Activated T-cell treated with anti-CD3 and anti-CD28 coated beads, Interleukin-2, amount 50 U/mL, for 72 hours (primary cell): Measurements from ENCODE around the gene KIF5B. TPM values are rescaled to one million over a fixed set of nuclear protein-coding genes. Genes with fewer than 3 reads are reported as not detected.
"Not testable (repeated sequence)": the region's sequence is repeated elsewhere in the genome, so short reads cannot be mapped to it uniquely, and the experiment has no call there.

Experiments
- ATAC-seq, 2 donors: fragments of 150-1000 bp; cut with Tn5 transposase; replicated peaks in 1 of 2; 2 replicates each; pipeline ENCODE4 v1.10.0; 2021; ENCODE audit warnings: moderate library complexity in 2 of 2, mild to moderate bottlenecking in 1 of 2
- DNase-seq, 2 donors: peaks; one replicate each; pipeline ENCODE4 v3.0.0; 2021 to 2022; ENCODE audit warnings: mixed read lengths in 1 of 2
- H3K27ac Mint-ChIP-seq: one replicate; pipeline ENCODE4 v1.8.0; 2022; ENCODE audit warnings: mild to moderate bottlenecking, moderate library complexity, mixed read lengths
- H3K27me3 Mint-ChIP-seq: one replicate; pipeline ENCODE4 v1.8.0; 2022; ENCODE audit warnings: low read depth, mixed read lengths
- H3K36me3 Mint-ChIP-seq, 2 donors: one replicate each; pipeline ENCODE4 v1.8.0; 2022; ENCODE audit warnings: mixed read lengths in 2 of 2, mild to moderate bottlenecking in 1 of 2; ENCODE audit not compliant: insufficient read depth in 2 of 2
- H3K4me1 Mint-ChIP-seq: one replicate; pipeline ENCODE4 v1.8.0; 2022; ENCODE audit warnings: low read depth, mixed read lengths
- H3K4me3 Mint-ChIP-seq, 2 donors: one replicate each; pipeline ENCODE4 v1.8.0; 2022; ENCODE audit warnings: mild to moderate bottlenecking in 2 of 2, mixed read lengths in 2 of 2, moderate library complexity in 2 of 2
- H3K9me3 Mint-ChIP-seq, 2 donors: one replicate each; pipeline ENCODE4 v1.8.0; 2022; ENCODE audit warnings: mixed read lengths in 2 of 2
- total RNA-seq, 2 donors: library from RNA; stranded (reverse); gene quantifications; one replicate each; pipeline ENCODE4 v1.2.3, GENCODE V29; 2022

KIF5B gene
- total RNA-seq, 2 donors from 2014 or later = 68.7 to 74.4 TPM

GRCh38 chr10:32051926-32052325, 4.3 kb downstream of the KIF5B start:
- DNase-seq (no peak), ATAC-seq (no peak)
- H3K27me3 Mint-ChIP-seq = no peaks in the 10 kb centered on the region
- peak overlapping the region; percentile 46 for H3K27ac Mint-ChIP-seq
- H3K4me1 Mint-ChIP-seq = peaks cover 76% of the 10 kb centered on the region
- peaks cover 10 to 33% of the 10 kb centered on the region in 2 donors for H3K36me3 Mint-ChIP-seq
- H3K4me3 Mint-ChIP-seq = peak overlapping the region in 1 of 2 donors; percentile 77
- peaks cover 0 to 3% of the 10 kb centered on the region in 2 donors for H3K9me3 Mint-ChIP-seq

GRCh38 chr10:32050177-32050576, 6.0 kb downstream of the KIF5B start:
- DNase-seq (no peak), ATAC-seq (no peak)
- Mint-ChIP-seq H3K4me3 (peak overlapping the region; percentile 16 to 70), H3K27me3 (no peaks in the 10 kb centered on the region), H3K36me3 (peaks cover 11 to 41% of the 10 kb centered on the region in 2 donors), H3K27ac (peak overlapping the region; percentile 77), H3K4me1 (peaks cover 84% of the 10 kb centered on the region), H3K9me3 (peaks cover 0 to 3% of the 10 kb centered on the region in 2 donors)

GRCh38 chr10:32049113-32049512, 7.1 kb downstream of the KIF5B start:
- H3K27ac Mint-ChIP-seq = peak overlapping the region; percentile 63
- ATAC-seq = no peak
- H3K27me3 Mint-ChIP-seq = no peaks in the 10 kb centered on the region
- H3K9me3 Mint-ChIP-seq = peaks cover 0 to 3% of the 10 kb centered on the region in 2 donors
- H3K4me1 Mint-ChIP-seq = peaks cover 85% of the 10 kb centered on the region
- peaks cover 13 to 45% of the 10 kb centered on the region in 2 donors for H3K36me3 Mint-ChIP-seq
- peak overlapping the region; percentile 7 to 70 for H3K4me3 Mint-ChIP-seq
- DNase-seq = no peak

- H3K4me1 Mint-ChIP-seq = peaks cover 85% of the 10 kb centered on the region
- H3K9me3 Mint-ChIP-seq = peaks cover 0 to 3% of the 10 kb centered on the region in 2 donors
- no peak for ATAC-seq
- DNase-seq = no peak
- no peak overlapping the region for H3K4me3 Mint-ChIP-seq
- H3K27me3 Mint-ChIP-seq = no peaks in the 10 kb centered on the region
- H3K27ac Mint-ChIP-seq = no peak overlapping the region
- peaks cover 17 to 48% of the 10 kb centered on the region in 2 donors for H3K36me3 Mint-ChIP-seq
Measured at GRCh38 chr10:32048282-32048681, 7.9 kb downstream of the KIF5B start.

- H3K36me3 Mint-ChIP-seq = peaks cover 17 to 50% of the 10 kb centered on the region in 2 donors
- H3K4me3 Mint-ChIP-seq = no peak overlapping the region
- no peaks in the 10 kb centered on the region for H3K27me3 Mint-ChIP-seq
- H3K9me3 Mint-ChIP-seq = peaks cover 0 to 3% of the 10 kb centered on the region in 2 donors
- H3K4me1 Mint-ChIP-seq = peaks cover 85% of the 10 kb centered on the region
- ATAC-seq (no peak), DNase-seq (no peak)
- no peak overlapping the region for H3K27ac Mint-ChIP-seq
Measured at GRCh38 chr10:32047881-32048280, 8.3 kb downstream of the KIF5B start.

GRCh38 chr10:32046151-32046550, 10.1 kb downstream of the KIF5B start:
- Mint-ChIP-seq H3K36me3 (peaks cover 19 to 52% of the 10 kb centered on the region in 2 donors), H3K27ac (peak overlapping the region; percentile 26), H3K9me3 (peaks cover 0 to 3% of the 10 kb centered on the region in 2 donors), H3K4me1 (peaks cover 82% of the 10 kb centered on the region), H3K27me3 (no peaks in the 10 kb centered on the region), H3K4me3 (no peak overlapping the region)
- no peak for ATAC-seq
- no peak for DNase-seq

- H3K27me3 Mint-ChIP-seq, DNase-seq, H3K9me3 Mint-ChIP-seq: not testable (repeated sequence)
- peak overlapping the region in 1 of 2 donors; percentile 34 for H3K4me3 Mint-ChIP-seq
- peak overlapping the region; percentile 48 for H3K27ac Mint-ChIP-seq
- peak in 1 of 2 donors; percentile 48 for ATAC-seq
- H3K36me3 Mint-ChIP-seq = peaks cover 19 to 48% of the 10 kb centered on the region in 2 donors
- H3K4me1 Mint-ChIP-seq = peaks cover 63% of the 10 kb centered on the region
Measured at GRCh38 chr10:32042730-32043129, 13.5 kb downstream of the KIF5B start.

- H3K36me3 Mint-ChIP-seq = peaks cover 9 to 47% of the 10 kb centered on the region in 2 donors
- ATAC-seq (no peak), DNase-seq (no peak)
- peak overlapping the region; percentile 38 for H3K27ac Mint-ChIP-seq
- no peaks in the 10 kb centered on the region for H3K27me3 Mint-ChIP-seq
- no peak overlapping the region for H3K4me3 Mint-ChIP-seq
- H3K4me1 Mint-ChIP-seq = peaks cover 51% of the 10 kb centered on the region
- no peaks in the 10 kb centered on the region for H3K9me3 Mint-ChIP-seq
Measured at GRCh38 chr10:32041290-32042028, 14.8 kb downstream of the KIF5B start.

GRCh38 chr10:32039734-32040133, 16.5 kb downstream of the KIF5B start:
- no peaks in the 10 kb centered on the region for H3K27me3 Mint-ChIP-seq
- peak overlapping the region; percentile 85 for H3K27ac Mint-ChIP-seq
- H3K36me3 Mint-ChIP-seq = peaks cover 10 to 43% of the 10 kb centered on the region in 2 donors
- no peak overlapping the region for H3K4me3 Mint-ChIP-seq
- no peak for ATAC-seq
- no peak for DNase-seq
- no peaks in the 10 kb centered on the region for H3K9me3 Mint-ChIP-seq
- peaks cover 38% of the 10 kb centered on the region for H3K4me1 Mint-ChIP-seq

GRCh38 chr10:32038777-32039176, 17.4 kb downstream of the KIF5B start:
- Mint-ChIP-seq H3K4me1 (peaks cover 30% of the 10 kb centered on the region), H3K36me3 (peaks cover 10 to 43% of the 10 kb centered on the region in 2 donors), H3K27ac (no peak overlapping the region), H3K4me3 (no peak overlapping the region), H3K27me3 (no peaks in the 10 kb centered on the region), H3K9me3 (no peaks in the 10 kb centered on the region)
- DNase-seq (no peak), ATAC-seq (no peak)

- peaks cover 12 to 50% of the 10 kb centered on the region in 2 donors for H3K36me3 Mint-ChIP-seq
- ATAC-seq = no peak
Measured at GRCh38 chr10:32036922-32037321, 19.3 kb downstream of the KIF5B start.

GRCh38 chr10:32035038-32035437, 21.2 kb downstream of the KIF5B start:
- no peaks in the 10 kb centered on the region for H3K9me3 Mint-ChIP-seq
- H3K4me3 Mint-ChIP-seq = no peak overlapping the region
- ATAC-seq (no peak), DNase-seq (no peak)
- peaks cover 5% of the 10 kb centered on the region for H3K4me1 Mint-ChIP-seq
- peaks cover 15 to 57% of the 10 kb centered on the region in 2 donors for H3K36me3 Mint-ChIP-seq
- no peak overlapping the region for H3K27ac Mint-ChIP-seq
- H3K27me3 Mint-ChIP-seq = no peaks in the 10 kb centered on the region

More at GRCh38 chr10:32036922-32037321, 19.3 kb downstream of the KIF5B start:
- Mint-ChIP-seq H3K27ac (peak overlapping the region; percentile 45), H3K4me3 (no peak overlapping the region), H3K4me1 (peaks cover 12% of the 10 kb centered on the region), H3K27me3 (no peaks in the 10 kb centered on the region), H3K9me3 (no peaks in the 10 kb centered on the region)
- DNase-seq = no peak

- peaks cover 18 to 65% of the 10 kb centered on the region in 2 donors for H3K36me3 Mint-ChIP-seq
- no peak overlapping the region for H3K27ac Mint-ChIP-seq
- DNase-seq = no peak
- no peaks in the 10 kb centered on the region for H3K27me3 Mint-ChIP-seq
- H3K9me3 Mint-ChIP-seq = no peaks in the 10 kb centered on the region
- no peak for ATAC-seq
- H3K4me3 Mint-ChIP-seq = no peak overlapping the region
- peaks cover 5% of the 10 kb centered on the region for H3K4me1 Mint-ChIP-seq
Measured at GRCh38 chr10:32033171-32033570, 23.1 kb downstream of the KIF5B start.
